HG03280 (cell line): Measurements from ENCODE around the gene ZFP36.

ENCODE experiments used
- ATAC-seq: cut with Tn5 transposase; IDR thresholded peaks from one replicate; pipeline ENCODE4 v1.9.1; 2021; ENCODE audit warnings: mild to moderate bottlenecking, moderate library complexity; ENCODE audit not compliant: unreplicated experiment

ZFP36 gene

DNA sequence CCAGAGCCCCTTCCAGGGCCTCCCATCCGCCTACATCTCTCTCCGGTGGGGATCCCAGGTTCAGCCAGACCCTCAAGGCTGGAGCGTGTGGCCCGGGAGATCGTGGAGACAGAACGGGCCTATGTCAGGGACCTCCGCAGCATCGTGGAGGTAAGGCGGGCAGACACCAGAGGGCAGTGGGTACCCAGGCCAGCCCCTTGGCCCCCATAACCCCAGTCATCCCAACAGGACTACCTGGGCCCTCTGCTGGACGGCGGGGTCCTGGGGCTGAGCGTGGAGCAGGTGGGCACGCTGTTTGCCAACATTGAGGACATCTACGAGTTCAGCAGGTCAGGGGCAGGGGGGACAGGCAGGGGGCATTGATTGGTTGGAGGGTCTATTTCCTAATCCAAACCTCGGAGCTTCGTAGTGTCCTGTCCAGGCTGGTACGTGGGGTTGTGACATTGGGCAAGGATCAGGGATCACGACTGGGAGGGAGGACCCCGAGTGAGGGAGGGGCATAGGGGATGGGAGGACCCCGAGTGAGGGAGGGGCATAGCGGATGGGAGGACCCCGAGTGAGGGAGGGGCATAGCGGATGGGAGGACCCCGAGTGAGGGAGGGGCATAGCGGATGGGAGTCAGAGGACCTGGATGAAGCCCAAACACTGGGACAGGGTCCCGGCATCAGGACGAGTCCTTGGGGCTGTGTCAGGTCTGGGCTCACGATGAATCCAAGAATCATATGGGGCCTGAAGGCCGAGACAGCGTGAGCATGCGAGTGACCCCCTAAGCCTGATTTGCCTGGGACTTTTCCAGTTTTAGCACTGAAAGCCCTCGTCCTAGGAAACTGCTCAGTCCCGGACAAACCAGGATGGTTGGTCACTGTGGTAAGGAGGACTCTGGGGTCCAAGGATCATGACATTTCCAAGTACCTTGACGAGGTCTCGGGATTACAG is 8.7 kb downstream of the ZFP36 start:
- no peak for ATAC-seq

DNA sequence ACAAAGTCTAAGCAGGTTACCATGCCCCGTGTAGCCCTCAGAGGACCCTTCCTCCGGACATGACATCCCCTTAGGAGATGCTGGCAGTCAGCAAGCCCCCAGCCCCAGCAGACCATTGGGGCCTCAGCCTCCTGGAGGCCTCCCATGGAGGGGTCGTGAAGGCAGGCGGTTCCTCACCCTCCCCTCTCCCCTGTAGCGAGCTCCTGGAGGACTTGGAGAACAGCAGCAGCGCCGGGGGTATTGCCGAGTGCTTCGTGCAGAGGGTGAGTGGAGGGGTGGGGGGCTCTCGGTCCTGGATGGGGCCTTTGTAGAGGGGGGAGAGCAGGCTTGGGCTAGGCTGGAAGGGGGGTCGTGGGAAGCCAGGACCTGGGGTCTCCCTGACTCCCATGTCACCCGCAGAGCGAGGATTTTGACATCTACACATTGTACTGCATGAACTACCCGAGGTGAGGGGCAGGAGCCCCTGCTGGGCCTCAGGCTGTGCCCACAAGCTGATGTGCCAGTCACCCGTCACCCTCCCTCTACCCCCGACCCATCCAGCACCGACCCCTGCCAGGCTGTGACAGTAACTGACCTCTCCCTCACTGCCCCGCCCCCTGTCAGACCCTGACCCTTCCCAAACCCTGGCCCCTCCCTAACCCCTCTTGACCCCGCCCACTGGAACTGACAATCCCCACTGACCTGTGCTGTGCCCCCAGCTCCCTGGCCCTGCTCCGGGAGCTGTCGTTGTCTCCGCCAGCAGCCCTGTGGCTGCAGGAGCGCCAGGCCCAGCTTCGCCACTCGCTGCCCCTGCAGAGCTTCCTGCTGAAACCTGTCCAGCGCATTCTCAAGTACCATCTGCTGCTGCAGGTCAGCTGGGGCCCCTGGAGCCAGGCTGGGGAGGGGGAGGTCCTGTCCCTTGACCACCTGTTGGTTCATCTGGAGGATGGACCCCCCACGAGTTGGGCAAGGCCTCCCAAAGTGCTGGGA is 9.8 kb downstream of the ZFP36 start:
- ATAC-seq = no peak

- no peak for ATAC-seq
Observed at GRCh38 chr19:39417463-39418181, 11.0 kb downstream of the ZFP36 start.

- no peak for ATAC-seq
Observed at GRCh38 chr19:39419003-39419402, 12.4 kb downstream of the ZFP36 start.

- ATAC-seq = no peak
Observed at GRCh38 chr19:39420769-39421168, 14.1 kb downstream of the ZFP36 start.

GRCh38 chr19:39422020-39422419 is 15.4 kb downstream of the ZFP36 start:
- no peak for ATAC-seq

DNA sequence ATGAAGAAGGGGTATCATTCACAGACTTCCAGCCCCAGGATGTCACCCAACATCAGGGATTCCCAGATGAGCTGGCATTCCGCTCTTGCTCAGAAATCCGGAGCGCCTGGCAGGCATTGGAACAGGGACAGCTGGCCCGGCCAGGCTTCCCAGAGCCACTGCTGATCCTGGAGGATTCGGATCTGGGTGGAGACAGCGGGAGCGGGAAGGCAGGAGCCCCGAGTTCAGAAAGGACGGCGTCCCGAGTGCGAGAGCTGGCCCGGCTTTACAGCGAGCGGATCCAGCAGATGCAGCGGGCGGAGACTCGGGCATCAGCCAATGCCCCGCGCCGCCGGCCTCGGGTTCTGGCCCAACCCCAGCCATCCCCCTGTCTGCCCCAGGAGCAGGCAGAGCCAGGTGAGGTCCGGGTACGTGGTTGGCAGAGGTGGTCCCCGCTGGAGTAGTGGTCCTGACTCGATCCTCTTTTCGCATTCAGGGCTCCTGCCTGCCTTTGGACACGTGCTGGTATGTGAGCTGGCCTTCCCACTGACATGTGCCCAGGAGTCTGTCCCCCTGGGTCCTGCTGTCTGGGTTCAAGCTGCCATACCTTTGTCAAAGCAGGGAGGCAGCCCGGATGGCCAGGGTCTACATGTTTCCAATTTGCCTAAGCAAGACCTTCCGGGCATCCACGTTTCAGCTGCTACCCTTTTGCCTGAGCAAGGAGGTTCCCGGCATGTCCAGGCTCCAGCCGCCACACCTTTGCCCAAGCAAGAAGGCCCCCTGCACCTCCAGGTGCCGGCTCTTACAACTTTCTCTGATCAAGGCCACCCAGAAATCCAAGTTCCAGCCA is 16.8 kb downstream of the ZFP36 start:
- ATAC-seq = no peak

DNA sequence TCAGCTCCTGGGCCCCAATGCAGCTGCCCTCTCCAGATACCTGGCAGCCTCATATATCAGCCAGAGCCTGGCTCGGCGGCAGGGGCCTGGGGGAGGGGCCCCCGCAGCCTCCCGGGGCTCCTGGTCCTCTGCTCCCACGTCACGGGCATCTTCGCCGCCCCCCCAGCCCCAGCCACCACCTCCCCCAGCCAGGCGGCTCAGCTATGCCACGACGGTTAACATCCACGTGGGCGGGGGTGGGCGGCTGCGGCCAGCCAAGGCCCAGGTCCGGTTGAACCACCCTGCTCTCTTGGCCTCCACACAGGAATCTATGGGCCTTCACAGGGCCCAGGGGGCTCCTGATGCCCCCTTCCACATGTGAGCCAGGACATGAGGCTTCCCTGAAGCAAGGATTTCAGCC is 18.3 kb downstream of the ZFP36 start:
- ATAC-seq = no peak

GRCh38 chr19:39425744-39426143 is 19.1 kb downstream of the ZFP36 start:
- ATAC-seq = no peak

DNA sequence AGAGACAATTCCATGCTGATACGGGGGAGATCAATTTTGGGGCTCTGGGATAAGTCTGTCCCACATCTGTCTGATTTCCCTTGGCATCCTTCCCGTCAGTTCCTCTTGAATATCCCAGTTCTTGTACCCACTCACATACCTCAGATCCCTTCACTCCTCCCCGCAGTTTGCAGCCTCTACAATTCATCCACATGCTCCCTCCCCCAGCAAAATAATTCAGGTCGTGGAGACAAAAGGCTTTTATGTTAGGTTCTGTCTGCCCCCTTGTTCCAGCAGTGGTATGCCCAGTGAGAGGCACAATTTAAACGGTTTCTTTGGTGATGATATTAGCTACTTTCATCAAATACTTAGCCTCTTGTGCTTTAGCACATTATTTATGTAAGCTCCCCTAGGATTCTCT is 19.5 kb downstream of the ZFP36 start:
- ATAC-seq = no peak

DNA sequence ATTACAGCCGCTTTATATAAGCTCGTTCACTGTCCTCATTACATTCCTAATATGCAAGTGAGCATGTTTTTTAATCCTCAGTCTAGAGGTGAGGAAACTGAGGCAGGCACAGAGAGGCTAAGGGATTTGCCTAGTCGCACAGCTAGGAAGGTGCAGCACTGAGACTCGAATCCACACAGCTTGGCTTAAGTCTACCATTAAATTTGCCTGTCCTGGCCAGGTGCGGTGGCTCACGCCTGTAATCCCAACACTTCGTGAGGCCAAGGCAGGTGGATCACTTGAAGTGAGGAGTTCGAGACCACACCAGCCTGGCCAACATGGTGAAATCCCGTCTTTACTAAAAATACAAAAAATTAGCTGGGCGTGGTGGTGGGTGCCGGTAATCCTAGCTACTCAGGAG is 21.1 kb downstream of the ZFP36 start:
- ATAC-seq = no peak

- no peak for ATAC-seq
Observed at GRCh38 chr19:39428283-39429112, 21.9 kb downstream of the ZFP36 start.

DNA sequence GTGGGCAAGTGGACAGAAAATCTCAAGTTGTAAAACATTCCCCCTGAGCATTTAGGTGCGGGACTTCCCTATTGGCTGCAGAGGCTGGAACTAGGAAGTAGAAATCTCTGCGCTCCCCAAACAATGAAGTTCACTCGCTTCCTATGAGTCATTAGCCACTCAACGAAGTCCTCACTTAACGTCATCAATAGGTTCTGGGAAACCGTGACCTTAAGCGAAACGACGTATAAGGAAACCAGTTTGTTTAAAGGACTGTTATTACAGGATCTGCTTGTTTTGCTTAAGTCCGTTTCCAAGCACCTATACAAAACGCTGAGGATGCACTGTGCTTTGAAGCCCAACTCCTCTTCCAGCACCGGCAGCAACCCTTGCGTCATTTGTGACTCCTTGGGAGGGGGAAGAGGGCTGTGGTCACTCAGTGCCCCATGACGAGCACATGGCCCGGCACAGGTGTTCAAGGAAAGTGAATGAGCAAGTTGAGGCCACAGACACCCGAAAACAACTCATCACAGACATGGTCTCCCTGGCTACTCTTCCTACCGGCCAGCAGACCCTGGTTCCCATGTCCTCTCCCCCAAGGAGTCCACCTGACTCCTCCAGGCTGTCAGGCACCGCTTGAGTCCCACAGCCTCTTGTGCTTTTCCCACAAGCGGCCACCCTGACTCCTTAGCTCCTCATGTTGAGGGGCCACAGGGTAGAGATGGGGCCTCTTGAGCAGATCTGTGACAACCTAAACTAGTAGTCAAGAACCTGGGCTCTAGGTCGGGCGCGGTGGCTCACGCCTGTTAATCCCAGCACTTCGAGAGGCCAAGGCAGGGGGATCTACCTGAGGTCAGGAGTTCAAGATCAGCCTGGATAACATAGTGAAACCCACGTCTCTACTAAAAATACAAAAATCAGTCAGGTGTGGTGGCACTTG is 24.3 kb downstream of the ZFP36 start:
- ATAC-seq = peak; percentile 47

DNA sequence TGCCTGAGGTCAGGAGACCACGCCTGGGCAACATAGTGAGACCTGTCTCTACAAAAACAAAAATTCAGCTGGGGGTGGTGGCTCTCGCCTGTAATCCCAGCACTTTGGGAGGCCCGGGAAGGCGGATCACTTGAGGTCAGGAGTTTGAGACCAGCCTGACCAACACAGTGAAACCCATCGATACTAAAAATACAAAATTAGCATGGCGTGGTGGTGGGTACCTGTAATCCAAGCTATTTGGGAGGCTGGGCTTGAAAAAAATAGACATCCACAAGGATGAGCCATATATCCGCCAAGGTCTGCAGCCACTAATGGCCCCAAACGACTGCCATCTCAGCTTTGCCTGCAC is 26.0 kb downstream of the ZFP36 start:
- no peak for ATAC-seq

- no peak for ATAC-seq
Observed at GRCh38 chr19:39433480-39434079, 26.9 kb downstream of the ZFP36 start.

DNA sequence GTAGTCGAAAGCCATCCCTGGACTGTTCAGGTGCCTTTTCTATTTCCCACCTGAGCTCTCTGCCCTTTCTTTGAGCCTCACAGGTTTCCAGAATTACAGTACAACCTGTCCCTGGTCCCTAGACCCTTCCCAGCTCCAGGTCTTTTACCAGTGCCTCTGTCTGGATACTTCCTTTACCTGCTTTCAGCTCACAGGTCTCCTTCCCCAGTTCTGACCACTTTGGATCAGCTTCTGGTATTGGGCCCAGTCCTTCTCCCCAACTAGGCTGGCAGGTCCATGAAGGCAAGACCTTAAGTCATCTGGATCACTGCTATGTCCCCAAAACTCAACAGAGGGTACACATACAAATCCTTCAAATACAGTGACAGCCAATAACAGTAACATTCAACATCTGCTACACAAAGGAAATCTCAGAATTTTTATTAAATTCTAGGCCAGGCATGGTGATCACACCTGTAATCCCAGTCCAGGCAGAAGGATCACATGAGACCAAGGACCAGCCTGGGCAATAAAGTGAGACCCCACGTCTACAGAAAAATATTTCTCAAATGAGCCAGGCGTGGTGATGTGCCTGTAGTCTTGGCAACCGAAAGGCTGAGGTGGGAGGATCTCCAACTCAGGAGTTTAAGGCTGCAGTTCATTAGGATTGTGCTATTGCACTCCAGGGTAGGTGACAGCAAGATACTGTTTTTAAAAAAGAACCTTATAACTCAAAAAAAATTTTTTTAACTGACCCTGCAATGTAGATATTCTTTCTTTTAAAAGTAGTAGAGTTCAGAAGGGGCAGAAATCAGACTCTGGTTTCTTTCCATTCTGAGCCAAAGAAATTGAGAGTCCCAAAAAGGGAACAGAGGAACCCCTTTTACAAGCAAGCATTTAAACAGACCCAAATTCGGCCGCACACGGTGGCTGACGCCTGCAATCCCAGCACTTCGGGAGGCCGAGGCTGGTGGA is 27.8 kb downstream of the ZFP36 start:
- no peak for ATAC-seq
